Measurements from ENCODE around the gene MRPL52. TPM values are rescaled to one million over a fixed set of nuclear protein-coding genes. Genes with fewer than 3 reads are reported as not detected.

MRPL52 gene
- total and polyA plus RNA-seq, 2 of the 13 experiments (the other 11 are each of a cell fraction or from before 2014, with no cell fraction given): 118 to 329 TPM

DNA sequence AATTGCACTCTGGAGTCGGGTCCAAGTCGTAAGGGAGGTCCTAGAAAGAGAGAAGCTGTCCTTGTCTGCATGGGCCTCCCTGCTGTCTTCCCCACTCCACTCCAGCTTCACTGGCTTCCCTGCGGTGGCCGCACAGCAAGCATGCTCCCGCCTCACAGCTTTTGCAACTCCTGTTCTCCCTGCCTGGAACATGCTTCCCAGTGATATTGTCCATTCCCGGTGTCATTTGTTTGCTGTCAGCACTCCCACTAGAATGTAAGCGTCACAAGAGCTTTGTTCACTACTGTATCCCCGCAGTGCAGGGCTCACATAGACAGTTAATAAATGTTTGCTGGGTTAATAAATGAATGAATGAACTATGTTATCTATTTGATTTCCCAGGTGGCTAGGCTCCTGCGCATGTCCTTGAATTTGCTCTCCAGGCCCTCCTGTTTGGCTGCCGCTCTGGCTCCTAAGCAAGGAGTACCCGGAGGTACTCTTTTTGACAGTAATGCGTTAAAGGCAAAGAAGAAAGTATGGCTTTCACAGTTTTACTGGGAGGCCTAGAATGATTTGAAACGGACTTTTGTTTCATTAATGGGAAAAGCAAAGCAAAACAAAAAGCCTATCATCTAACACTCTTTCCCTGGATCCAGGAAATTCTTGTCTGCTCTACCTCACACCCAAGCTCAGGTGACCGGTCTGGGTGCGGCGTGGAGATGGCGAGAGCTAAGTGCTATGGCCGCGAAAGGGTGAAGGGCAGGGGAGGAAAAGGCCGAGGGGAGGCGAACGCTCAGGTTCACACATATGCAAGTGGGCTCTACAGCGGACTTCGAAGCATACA, 8.3 kb upstream of the MRPL52 start (continued):
- TF ChIP-seq RARA (CRISPR knock-in tag; IDR thresholded peaks at IDR 0.05) (peak; percentile 72), ZNF143 (CRISPR knock-in tag; IDR thresholded peaks at IDR 0.05) (peak; percentile 44; the same call in 1 of the 2 replicates), MEIS2 (CRISPR knock-in tag; IDR thresholded peaks at IDR 0.05) (peak; percentile 87), PHF20 (CRISPR knock-in tag; IDR thresholded peaks at IDR 0.05) (peak; percentile 42; the same call in 1 of the 2 replicates), ZNF572 (CRISPR knock-in tag; IDR thresholded peaks at IDR 0.05) (peak; percentile 39; the same call in 1 of the 2 replicates), DNMT1 (CRISPR knock-in tag; IDR thresholded peaks at IDR 0.05) (no peak), ZNF598 (CRISPR knock-in tag; IDR thresholded peaks at IDR 0.05; ENCODE audit: borderline replicate concordance) (peak; percentile 84; the same call in 1 of the 2 replicates), NCOA2 (CRISPR knock-in tag; IDR thresholded peaks at IDR 0.05) (peak; percentile 56; the same call in 1 of the 2 replicates), WIZ (CRISPR knock-in tag; IDR thresholded peaks at IDR 0.05) (peak; percentile 89; the same call in 1 of the 2 replicates), FLYWCH1 (CRISPR knock-in tag; IDR thresholded peaks at IDR 0.05) (no peak), ZNF20 (CRISPR knock-in tag; IDR thresholded peaks at IDR 0.05) (no peak), ZNF431 (CRISPR knock-in tag; IDR thresholded peaks at IDR 0.05; ENCODE audit: borderline replicate concordance, low read depth) (no peak), GATAD2A (CRISPR knock-in tag; IDR thresholded peaks at IDR 0.05) (peak; percentile 84), HOXA3 (CRISPR knock-in tag; IDR thresholded peaks at IDR 0.05) (peak; percentile 77), BHLHE40 (IDR thresholded peaks at IDR 0.05; ENCODE audit: low read length) (no peak), SRSF4 (IDR thresholded peaks at IDR 0.05; ENCODE audit: low read depth, low read length, poor library complexity, severe bottlenecking) (no peak), IRF2 (CRISPR knock-in tag; IDR thresholded peaks at IDR 0.05) (peak; percentile 94), ZNF546 (CRISPR knock-in tag; conservative IDR thresholded peaks at IDR 0.05) (peak; percentile 97; the same call in 1 of the 2 replicates), ZNF138 (CRISPR knock-in tag; IDR thresholded peaks at IDR 0.05; ENCODE audit: low read depth) (peak; percentile 93; the same call in 1 of the 2 replicates), NR2F1 (CRISPR knock-in tag; IDR thresholded peaks at IDR 0.05) (no peak), NFE2L1 (CRISPR knock-in tag; IDR thresholded peaks at IDR 0.05; ENCODE audit: borderline replicate concordance) (no peak; the same call in 1 of the 2 replicates)
- TF ChIP-seq, protein P1, sequence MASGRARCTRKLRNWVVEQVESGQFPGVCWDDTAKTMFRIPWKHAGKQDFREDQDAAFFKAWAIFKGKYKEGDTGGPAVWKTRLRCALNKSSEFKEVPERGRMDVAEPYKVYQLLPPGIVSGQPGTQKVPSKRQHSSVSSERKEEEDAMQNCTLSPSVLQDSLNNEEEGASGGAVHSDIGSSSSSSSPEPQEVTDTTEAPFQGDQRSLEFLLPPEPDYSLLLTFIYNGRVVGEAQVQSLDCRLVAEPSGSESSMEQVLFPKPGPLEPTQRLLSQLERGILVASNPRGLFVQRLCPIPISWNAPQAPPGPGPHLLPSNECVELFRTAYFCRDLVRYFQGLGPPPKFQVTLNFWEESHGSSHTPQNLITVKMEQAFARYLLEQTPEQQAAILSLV (CRISPR knock-in tag; IDR thresholded peaks at IDR 0.05; ENCODE audit: borderline replicate concordance): peak; percentile 81; the same call in 1 of the 2 replicates
- TF ChIP-seq, protein P2, sequence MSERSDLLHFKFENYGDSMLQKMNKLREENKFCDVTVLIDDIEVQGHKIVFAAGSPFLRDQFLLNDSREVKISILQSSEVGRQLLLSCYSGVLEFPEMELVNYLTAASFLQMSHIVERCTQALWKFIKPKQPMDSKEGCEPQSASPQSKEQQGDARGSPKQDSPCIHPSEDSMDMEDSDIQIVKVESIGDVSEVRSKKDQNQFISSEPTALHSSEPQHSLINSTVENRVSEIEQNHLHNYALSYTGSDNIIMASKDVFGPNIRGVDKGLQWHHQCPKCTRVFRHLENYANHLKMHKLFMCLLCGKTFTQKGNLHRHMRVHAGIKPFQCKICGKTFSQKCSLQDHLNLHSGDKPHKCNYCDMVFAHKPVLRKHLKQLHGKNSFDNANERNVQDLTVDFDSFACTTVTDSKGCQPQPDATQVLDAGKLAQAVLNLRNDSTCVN (CRISPR knock-in tag; IDR thresholded peaks at IDR 0.05; ENCODE audit: borderline replicate concordance): peak; percentile 95
- TF ChIP-seq, protein P3, sequence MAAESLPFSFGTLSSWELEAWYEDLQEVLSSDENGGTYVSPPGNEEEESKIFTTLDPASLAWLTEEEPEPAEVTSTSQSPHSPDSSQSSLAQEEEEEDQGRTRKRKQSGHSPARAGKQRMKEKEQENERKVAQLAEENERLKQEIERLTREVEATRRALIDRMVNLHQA (CRISPR knock-in tag; IDR thresholded peaks at IDR 0.05): no peak
- TF ChIP-seq, protein P4, sequence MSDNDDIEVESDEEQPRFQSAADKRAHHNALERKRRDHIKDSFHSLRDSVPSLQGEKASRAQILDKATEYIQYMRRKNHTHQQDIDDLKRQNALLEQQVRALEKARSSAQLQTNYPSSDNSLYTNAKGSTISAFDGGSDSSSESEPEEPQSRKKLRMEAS (IDR thresholded peaks at IDR 0.05): peak; percentile 95
- TF ChIP-seq, protein P5, sequence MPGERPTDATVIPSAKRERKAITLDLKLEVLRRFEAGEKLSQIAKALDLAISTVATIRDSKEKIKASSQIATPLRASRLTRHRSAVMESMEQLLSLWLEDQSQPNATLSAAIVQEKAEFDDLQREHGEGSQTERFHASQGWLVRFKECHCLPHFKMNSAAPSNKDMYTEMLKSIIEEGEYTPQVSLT (CRISPR knock-in tag; IDR thresholded peaks at IDR 0.05; ENCODE audit: borderline replicate concordance, low read depth): no peak
- TF ChIP-seq, protein P6, sequence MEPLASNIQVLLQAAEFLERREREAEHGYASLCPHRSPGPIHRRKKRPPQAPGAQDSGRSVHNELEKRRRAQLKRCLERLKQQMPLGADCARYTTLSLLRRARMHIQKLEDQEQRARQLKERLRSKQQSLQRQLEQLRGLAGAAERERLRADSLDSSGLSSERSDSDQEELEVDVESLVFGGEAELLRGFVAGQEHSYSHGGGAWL (CRISPR knock-in tag; IDR thresholded peaks at IDR 0.05): peak; percentile 92

Measured in HepG2 (cell line).